ENCODE results near the gene KRTAP5-7. TPM values are rescaled to one million over a fixed set of nuclear protein-coding genes. Genes with fewer than 3 reads are reported as not detected.
"Not testable (repeated sequence)": the region's sequence is repeated elsewhere in the genome, so short reads cannot be mapped to it uniquely, and the experiment has no call there.

KRTAP5-7 gene
- total and polyA plus RNA-seq, 12 donors = 0.07 to 0.28 TPM; not detected in 10

- Histone ChIP-seq H3K27me3 (peaks cover 5% of the 10 kb centered on the region), H3K27ac (no peak overlapping the region), H3K4me3 (no peak overlapping the region), H3K36me3 (replicated peaks in 1 of 2) (no peaks in the 10 kb centered on the region), H3K4me1 (replicated peaks in 1 of 2) (no peaks in the 10 kb centered on the region), H3K9me3 (replicated peaks in 1 of 3) (no peaks in the 10 kb centered on the region)
- TF ChIP-seq CTCF (IDR thresholded peaks at IDR 0.05) (no peak), POLR2A (IDR thresholded peaks at IDR 0.05) (no peak)
- 61 to 65% (median 62%) methylated on average over 8 to 10 of the region's 10 CpGs for WGBS, 4 donors
- intact Hi-C loops (cut with DNase I) = no loop called here
- DNase-seq = no peak
These were observed 39.1 kb downstream of the KRTAP5-7 start for GRCh38 chr11:71566081-71566620.

GRCh38 chr11:71566626-71567599 is 39.8 kb downstream of the KRTAP5-7 start:
- DNase-seq; H3K9me3 ChIP-seq (replicated peaks in 1 of 3); H3K4me1 ChIP-seq (replicated peaks in 1 of 2); intact Hi-C loops (cut with DNase I); H3K4me3 ChIP-seq; H3K36me3 ChIP-seq (replicated peaks in 1 of 2); H3K27me3 ChIP-seq; H3K27ac ChIP-seq: not testable (repeated sequence)
- WGBS, 4 donors = 46 to 75% (median 70%) methylated on average over 9 to 20 of the region's 21 CpGs

- H3K27ac ChIP-seq; H3K36me3 ChIP-seq (replicated peaks in 1 of 2); H3K27me3 ChIP-seq; DNase-seq; H3K4me1 ChIP-seq (replicated peaks in 1 of 2); intact Hi-C loops (cut with DNase I); H3K9me3 ChIP-seq (replicated peaks in 1 of 3); H3K4me3 ChIP-seq: not testable (repeated sequence)
- 53 to 77% (median 69%) methylated on average over 7 to 8 of the region's 8 CpGs for WGBS, 4 donors
These were observed 40.6 kb downstream of the KRTAP5-7 start for GRCh38 chr11:71567633-71568032.

GRCh38 chr11:71568704-71569349 is 41.8 kb downstream of the KRTAP5-7 start:
- Histone ChIP-seq H3K4me1 (replicated peaks in 1 of 2) (no peaks in the 10 kb centered on the region), H3K36me3 (replicated peaks in 1 of 2) (no peaks in the 10 kb centered on the region), H3K27ac (no peak overlapping the region), H3K27me3 (peaks cover 3% of the 10 kb centered on the region), H3K4me3 (no peak overlapping the region), H3K9me3 (replicated peaks in 1 of 3) (no peaks in the 10 kb centered on the region)
- TF ChIP-seq POLR2A (IDR thresholded peaks at IDR 0.05) (no peak), CTCF (IDR thresholded peaks at IDR 0.05) (no peak)
- intact Hi-C loops (cut with DNase I) = no loop called here
- 32 to 61% (median 53%) methylated on average over 7 to 8 of the region's 8 CpGs for WGBS, 4 donors
- DNase-seq = peak in 6 of 7 donors; percentile 25 to 63 (median 40)

GRCh38 chr11:71571101-71571850 is 44.2 kb downstream of the KRTAP5-7 start:
- H3K27me3 ChIP-seq; DNase-seq; H3K9me3 ChIP-seq (replicated peaks in 1 of 3); H3K4me1 ChIP-seq (replicated peaks in 1 of 2); H3K27ac ChIP-seq; intact Hi-C loops (cut with DNase I); H3K4me3 ChIP-seq; H3K36me3 ChIP-seq (replicated peaks in 1 of 2): not testable (repeated sequence)
- 77 to 86% (median 82%) methylated on average over 12 to 37 of the region's 39 CpGs for WGBS, 4 donors

Measured in adrenal gland (tissue), 12 donors.